Epithelial cell of proximal tubule (primary cell): ENCODE results near the gene PFN3. TPM values are rescaled to one million over a fixed set of nuclear protein-coding genes. Genes with fewer than 3 reads are reported as not detected.

Experiments used
- DNase-seq: peaks from one replicate; pipeline ENCODE4 v3.0.0-alpha.2; 2011; ENCODE audit warnings: low read depth
- H3K4me3 ChIP-seq: 2 replicates; pipeline ENCODE4 v1.5.1; 2011; ENCODE audit warnings: low read depth, mild to moderate bottlenecking, low read length
- CTCF ChIP-seq: conservative IDR thresholded peaks from 2 replicates; pipeline ENCODE4 v1.5.1; 2012; ENCODE audit warnings: low read depth, mild to moderate bottlenecking, low read length
- total RNA-seq: library from RNA; depleted of rRNA; stranded (reverse); fragments of >200 nt; gene quantifications from 2 replicates; pipeline ENCODE4 v1.2.3, GENCODE V29; 2015

PFN3 gene
- total RNA-seq, 1 donor from 2014 or later = not detected

DNA sequence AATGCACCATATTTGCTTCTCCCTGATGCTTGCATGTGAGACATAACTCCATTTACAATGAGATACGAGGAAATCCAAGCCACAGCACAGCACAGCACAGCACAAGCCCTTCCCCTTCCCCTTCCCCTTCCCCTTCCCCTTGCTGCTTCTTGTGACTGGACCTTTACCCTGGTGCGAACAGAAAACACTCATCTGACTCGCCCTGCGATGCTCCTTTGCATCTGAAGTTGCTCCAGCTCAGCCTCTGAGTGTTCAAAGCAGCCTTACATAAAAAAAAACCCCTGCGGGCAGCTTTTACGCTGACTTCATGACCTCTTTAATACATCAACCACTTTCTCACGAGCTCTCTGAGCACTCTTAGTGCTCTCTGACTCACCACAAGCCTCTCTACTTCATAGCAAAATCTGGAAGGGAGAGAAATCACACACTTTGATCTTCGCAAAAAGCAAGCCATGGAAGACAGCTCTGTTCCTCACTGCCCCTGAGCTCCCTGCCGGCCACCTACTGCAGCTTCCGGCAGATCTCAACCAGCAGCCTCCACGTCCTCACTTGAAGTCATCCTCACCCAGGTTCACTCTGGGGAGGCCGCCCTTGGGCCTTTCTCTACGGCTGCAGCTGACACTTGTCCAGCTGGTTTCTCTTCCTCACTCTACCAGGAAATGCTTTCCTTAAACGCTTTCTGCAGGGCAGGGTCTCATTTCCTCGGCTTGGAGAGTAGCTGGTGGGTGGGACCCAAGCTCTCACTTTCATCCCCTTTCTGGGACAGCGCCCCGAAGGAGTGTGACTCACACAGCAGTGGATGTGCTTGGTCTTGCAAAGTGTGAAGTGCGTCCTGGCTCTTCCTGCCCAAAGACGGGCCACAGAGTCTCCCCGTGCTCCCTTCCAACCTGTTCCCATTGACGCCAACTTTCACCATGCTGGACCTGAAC is 11.0 kb downstream of the PFN3 start:
- H3K4me3 ChIP-seq = peak overlapping the region; percentile 25
- DNase-seq = peak; percentile 95
- TF ChIP-seq CTCF = no peak

GRCh38 chr5:177388521-177389052 is 11.9 kb downstream of the PFN3 start:
- TF ChIP-seq CTCF = no peak
- no peak overlapping the region for H3K4me3 ChIP-seq
- DNase-seq = no peak

DNA sequence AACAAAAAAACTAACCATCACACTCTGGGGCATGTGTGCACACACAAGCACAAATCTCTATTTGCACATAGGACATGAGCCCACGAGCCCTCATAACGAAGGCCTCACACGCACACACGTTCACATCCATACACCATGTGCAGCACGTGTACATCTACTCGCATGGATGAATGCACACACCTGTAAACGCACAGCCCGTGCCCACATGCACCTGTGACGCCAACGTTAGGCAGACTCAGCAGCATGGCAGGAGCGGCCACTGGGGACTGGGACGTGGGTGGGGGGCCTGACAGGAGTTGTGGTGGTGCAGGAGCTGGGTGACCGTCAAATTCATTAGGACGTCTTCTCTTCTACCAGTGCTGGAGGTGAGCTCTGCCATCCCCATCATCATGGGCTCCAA is 13.1 kb downstream of the PFN3 start:
- DNase-seq = no peak
- no peak for TF ChIP-seq CTCF
- H3K4me3 ChIP-seq = no peak overlapping the region

DNA sequence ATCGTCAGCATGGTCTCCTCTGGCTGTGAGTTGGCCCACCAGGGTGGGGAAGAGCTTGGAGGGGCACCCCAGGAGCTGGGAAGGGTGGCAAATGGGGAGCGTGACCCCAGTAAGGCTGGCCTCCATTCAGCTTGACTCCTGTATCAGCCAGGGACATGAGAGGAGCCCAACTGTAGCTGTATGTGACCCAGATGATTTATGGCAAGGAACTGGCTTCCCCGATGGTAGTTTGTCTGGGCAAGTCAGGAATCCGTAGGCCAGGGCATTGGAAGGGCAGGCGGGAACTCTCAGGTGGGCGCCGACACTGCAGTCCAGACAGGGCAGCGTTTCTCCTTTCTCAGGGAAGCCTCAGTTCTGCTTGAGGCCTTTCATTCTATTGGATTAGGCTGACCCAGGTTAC is 13.9 kb downstream of the PFN3 start:
- H3K4me3 ChIP-seq = no peak overlapping the region
- DNase-seq = no peak
- no peak for TF ChIP-seq CTCF

DNA sequence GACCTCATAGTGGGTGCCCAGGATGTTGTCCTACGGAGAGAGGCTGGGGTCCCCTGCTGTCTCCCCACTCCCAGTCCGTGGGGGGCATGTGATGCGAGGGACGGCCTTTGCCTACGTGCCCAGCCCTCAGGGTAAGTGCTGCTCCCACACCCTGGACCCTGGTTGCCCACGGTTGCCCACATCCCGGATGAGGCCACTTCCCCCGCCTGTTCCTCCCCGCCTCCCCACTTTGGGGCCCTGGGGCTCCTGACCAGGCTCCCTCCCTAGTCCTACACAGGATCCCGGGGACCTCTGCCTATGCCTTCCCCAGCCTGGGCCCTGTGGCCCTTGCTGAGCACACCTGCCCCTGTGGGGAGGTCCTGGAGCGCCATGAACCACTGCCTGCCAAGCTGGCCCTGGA is 14.7 kb downstream of the PFN3 start:
- no peak for TF ChIP-seq CTCF
- H3K4me3 ChIP-seq = no peak overlapping the region

DNA sequence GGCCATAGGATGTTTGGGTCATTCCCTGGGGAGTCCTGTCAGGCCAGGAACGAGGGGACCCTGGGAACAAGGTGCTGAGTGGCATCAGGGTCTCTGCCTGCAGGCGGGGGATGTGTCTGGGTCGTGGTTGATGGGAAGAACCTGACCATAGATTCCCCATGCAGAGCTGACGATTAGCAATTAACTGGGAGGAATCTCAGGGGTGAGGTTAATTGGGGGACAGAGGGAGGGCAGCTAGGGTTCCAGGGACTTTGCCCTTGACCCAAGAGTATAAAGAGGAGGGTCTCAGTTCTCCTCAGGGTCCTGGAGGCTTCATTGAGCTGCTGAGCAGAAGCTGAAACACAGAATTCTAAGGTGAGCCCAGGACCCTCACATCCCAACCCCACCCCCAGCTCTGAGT is 16.3 kb downstream of the PFN3 start, which contains the start of gene SLC34A1:
Gene SLC34A1, plus strand, starts transcription at position 301 of the 400 bp plus-strand sequence. CDS start 1,308 bp downstream, outside the sequence.
- no peak for DNase-seq
- no peak for TF ChIP-seq CTCF

More for the DNA sequence above, 14.7 kb downstream of the PFN3 start:
- no peak for DNase-seq

More for the DNA sequence above, 16.3 kb downstream of the PFN3 start, which contains the start of gene SLC34A1:
- no peak within 1 kb of the TSS for H3K4me3 ChIP-seq
